Transverse colon (tissue), 4 donors: ENCODE results near the gene TOLLIP. TPM values are rescaled to one million over a fixed set of nuclear protein-coding genes. Genes with fewer than 3 reads are reported as not detected.

Experiments used
- DNase-seq: peaks from one replicate; pipeline ENCODE4 v3.0.0-alpha.2; 2019
- H3K27ac ChIP-seq, 4 donors: fragments of 200-600 bp; sonication (generic); 2 replicates each; pipeline ENCODE4 v1.5.1; 2016 to 2018; ENCODE audit warnings: inconsistent platforms in 4 of 4
- H3K27me3 ChIP-seq: fragments of 200-600 bp; sonication (generic); 2 replicates; pipeline ENCODE4 v1.5.1; 2017; ENCODE audit warnings: inconsistent platforms
- H3K36me3 ChIP-seq, 4 donors: fragments of 200-600 bp; sonication (generic); 2 replicates each; pipeline ENCODE4 v1.5.1; 2017 to 2019; ENCODE audit warnings: inconsistent platforms in 4 of 4
- H3K4me1 ChIP-seq, 4 donors: fragments of 200-600 bp; sonication (generic); 2 replicates each; pipeline ENCODE4 v1.5.1; 2017 to 2020; ENCODE audit warnings: inconsistent platforms in 4 of 4
- H3K4me3 ChIP-seq, 4 donors: fragments of 200-600 bp; sonication (generic); 1 replicate in 1 of 4; 2 replicates in 3 of 4; pipeline versions ENCODE4 v1.5.1 to v1.6.1; 2017 to 2019; ENCODE audit warnings: inconsistent platforms in 4 of 4
- H3K9me3 ChIP-seq, 2 donors: fragments of 200-600 bp; sonication (generic); 2 replicates each; pipeline ENCODE4 v1.5.1; 2017 to 2019; ENCODE audit warnings: inconsistent platforms in 2 of 2
- EP300 ChIP-seq: sonication (generic); formaldehyde crosslinking; IDR thresholded peaks from one replicate; pipeline ENCODE4 v1.6.1; 2017; ENCODE audit warnings: antibody characterized with exemption, low read depth
- POLR2A ChIP-seq: fragments of 450-650 bp; IDR thresholded peaks from one replicate; pipeline ENCODE4 v1.6.1; 2016; ENCODE audit warnings: antibody characterized with exemption, mild to moderate bottlenecking, moderate library complexity
- POLR2AphosphoS5 ChIP-seq, 3 donors: sonication (generic); formaldehyde crosslinking; IDR thresholded peaks; one replicate each; pipeline ENCODE4 v1.6.1; 2016; ENCODE audit warnings: antibody characterized with exemption in 3 of 3
- WGBS, 2 donors: methylation state at CpG; one replicate each; pipeline ENCODE4 v1.1.5; 2018; ENCODE audit warnings: low coverage in 1 of 2; 5-methylcytosine and 5-hydroxymethylcytosine counted together
- in situ Hi-C, 4 donors: fragments of 200-750 bp; cut with MboI; loops; one replicate each; pipeline versions ENCODE4 v1.15.0 to v1.15.1; 2017; ENCODE audit warnings: low sequenced_read_pairs in 3 of 4, low pct_ligation_motif_present in 1 of 4, low pct_unique_long_range_greater_than_20kb in 1 of 4
- intact Hi-C: fragments of 100-400 bp; cut with DNase I; formaldehyde crosslinking; loops from one replicate; pipeline ENCODE4 v1.15.1; 2023; ENCODE audit warnings: low total_unique reads
- total RNA-seq, 4 donors: library from RNA; depleted of rRNA; stranded (reverse); fragments of >200 nt; gene quantifications; one replicate each; pipeline ENCODE4 v1.1.0, GENCODE V29; 2016
- TF ChIP-seq, protein P1 (sequence below), 5 experiments: fragments of 200-600 bp in 3 of 5; fragments of 450-650 bp in 2 of 5; sonication (generic) in 3 of 5; IDR thresholded peaks; 1 replicate in 2 of 5; 2 replicates in 3 of 5; pipeline ENCODE4 v1.5.1; 2016 to 2017; ENCODE audit warnings: antibody characterized with exemption in 5 of 5, inconsistent platforms in 3 of 5, mild to moderate bottlenecking in 2 of 5, moderate library complexity in 1 of 5

The TOLLIP gene
- total RNA-seq, 4 donors from 2014 or later = 25.9 to 132 (median 50.4) TPM

DNA sequence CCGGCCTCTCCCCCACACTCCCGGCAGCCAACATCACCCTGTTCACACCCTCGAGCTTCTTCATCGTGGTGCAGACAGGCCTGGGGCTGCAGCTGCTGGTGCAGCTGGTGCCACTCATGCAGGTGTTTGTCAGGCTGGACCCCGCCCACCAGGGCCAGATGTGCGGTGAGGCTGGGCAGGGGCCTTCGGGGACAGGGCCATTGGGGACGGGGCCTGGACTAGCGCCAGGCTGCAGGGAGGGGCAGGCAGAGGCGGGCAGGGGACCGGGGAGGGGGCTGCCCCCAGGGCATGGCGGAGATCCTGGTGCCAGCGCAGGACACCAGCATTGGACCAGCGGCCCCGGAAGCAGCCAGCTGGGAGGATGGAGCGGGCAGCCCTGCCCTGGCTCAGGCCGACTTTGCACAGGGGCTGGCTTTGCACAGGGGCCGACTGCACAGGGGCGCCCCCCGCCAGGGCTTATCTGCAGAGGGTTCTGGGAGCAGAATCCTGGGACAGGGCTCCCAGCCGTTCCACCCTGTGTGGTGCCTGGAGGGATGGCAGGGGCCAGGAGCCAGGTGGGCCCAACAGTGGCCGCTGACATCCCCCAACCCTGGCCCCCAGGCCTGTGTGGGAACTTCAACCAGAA is 77.9 kb downstream of the TOLLIP start:
- DNase-seq = peak; percentile 33
- peaks cover 7 to 54% (median 38%) of the 10 kb centered on the region in 4 donors for H3K4me1 ChIP-seq
- H3K9me3 ChIP-seq = no peaks in the 10 kb centered on the region
- no peaks in the 10 kb centered on the region for H3K27me3 ChIP-seq
- H3K27ac ChIP-seq = peak overlapping the region in 1 of 4 donors; percentile 87
- intact Hi-C loops = no loop called here
- H3K4me3 ChIP-seq = no peak overlapping the region
- no peaks in the 10 kb centered on the region for H3K36me3 ChIP-seq
- TF ChIP-seq, protein P1, sequence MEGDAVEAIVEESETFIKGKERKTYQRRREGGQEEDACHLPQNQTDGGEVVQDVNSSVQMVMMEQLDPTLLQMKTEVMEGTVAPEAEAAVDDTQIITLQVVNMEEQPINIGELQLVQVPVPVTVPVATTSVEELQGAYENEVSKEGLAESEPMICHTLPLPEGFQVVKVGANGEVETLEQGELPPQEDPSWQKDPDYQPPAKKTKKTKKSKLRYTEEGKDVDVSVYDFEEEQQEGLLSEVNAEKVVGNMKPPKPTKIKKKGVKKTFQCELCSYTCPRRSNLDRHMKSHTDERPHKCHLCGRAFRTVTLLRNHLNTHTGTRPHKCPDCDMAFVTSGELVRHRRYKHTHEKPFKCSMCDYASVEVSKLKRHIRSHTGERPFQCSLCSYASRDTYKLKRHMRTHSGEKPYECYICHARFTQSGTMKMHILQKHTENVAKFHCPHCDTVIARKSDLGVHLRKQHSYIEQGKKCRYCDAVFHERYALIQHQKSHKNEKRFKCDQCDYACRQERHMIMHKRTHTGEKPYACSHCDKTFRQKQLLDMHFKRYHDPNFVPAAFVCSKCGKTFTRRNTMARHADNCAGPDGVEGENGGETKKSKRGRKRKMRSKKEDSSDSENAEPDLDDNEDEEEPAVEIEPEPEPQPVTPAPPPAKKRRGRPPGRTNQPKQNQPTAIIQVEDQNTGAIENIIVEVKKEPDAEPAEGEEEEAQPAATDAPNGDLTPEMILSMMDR (IDR thresholded peaks at IDR 0.05) = no peak
- TF ChIP-seq POLR2AphosphoS5 (IDR thresholded peaks at IDR 0.05) (no peak), POLR2A (no peak), EP300 (no peak)
- in situ Hi-C loops = no loop called here
- 57% methylated on average over 15 of the region's 22 CpGs; no CpG with 5 or more reads in 1 of the 2 donors for WGBS, 2 donors

DNA sequence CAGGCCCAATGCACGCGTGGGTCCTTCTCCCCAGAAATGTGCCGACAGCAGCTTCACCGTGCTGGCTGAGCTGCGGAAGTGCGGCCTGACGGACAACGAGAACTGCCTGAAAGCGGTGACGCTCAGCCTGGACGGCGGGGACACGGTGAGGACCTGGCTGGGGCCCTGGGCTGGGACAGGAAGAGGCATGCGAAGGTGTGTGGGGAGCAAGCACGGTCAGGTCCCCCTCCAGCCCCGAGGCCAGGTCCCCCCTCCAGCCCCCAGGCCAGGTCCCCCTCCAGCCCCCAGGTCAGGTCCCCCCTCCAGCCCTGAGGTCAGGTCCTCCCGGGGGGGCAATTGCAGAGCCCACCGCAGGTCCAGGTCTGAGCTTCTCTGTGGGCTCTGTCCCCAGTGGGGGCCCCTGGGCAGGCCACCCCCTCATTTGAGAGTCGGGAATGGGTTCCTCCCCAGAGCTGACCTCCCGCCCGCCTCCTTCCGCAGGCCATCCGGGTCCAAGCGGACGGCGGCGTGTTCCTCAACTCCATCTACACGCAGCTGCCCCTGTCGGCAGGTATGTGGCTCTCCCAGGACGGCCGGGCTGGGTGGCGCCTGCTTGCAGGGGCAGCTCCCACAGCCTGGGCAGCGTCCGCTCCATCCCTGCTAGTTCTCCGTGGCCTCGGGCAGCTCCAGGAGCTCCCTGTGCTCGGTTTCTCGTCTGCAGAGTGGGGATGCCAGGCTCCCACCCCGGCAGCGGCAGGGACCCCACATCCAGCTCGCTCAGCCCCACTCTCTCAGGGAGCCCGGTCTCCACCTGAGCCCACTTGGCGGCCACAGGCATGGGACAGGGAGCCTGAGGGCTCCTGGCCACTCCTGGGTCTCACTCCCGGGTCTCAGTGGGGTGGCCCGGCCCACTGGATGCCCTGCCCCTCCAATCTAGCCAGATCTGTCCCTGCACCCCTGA is 78.7 kb downstream of the TOLLIP start:
- Histone ChIP-seq H3K9me3 (no peaks in the 10 kb centered on the region), H3K27me3 (no peaks in the 10 kb centered on the region), H3K27ac (peak overlapping the region in 1 of 4 donors; percentile 87), H3K4me1 (peaks cover 7 to 47% (median 34%) of the 10 kb centered on the region in 4 donors), H3K4me3 (no peak overlapping the region), H3K36me3 (no peaks in the 10 kb centered on the region)
- no peak for TF ChIP-seq POLR2A
- TF ChIP-seq EP300 = no peak
- TF ChIP-seq POLR2AphosphoS5 (IDR thresholded peaks at IDR 0.05) = no peak
- TF ChIP-seq, protein P1 (IDR thresholded peaks at IDR 0.05) = no peak
- 78% methylated on average over 36 of the region's 45 CpGs; no CpG with 5 or more reads in 1 of the 2 donors for WGBS, 2 donors
- DNase-seq = peak; percentile 8
- in situ Hi-C loops = no loop called here
- intact Hi-C loops = no loop called here

DNA sequence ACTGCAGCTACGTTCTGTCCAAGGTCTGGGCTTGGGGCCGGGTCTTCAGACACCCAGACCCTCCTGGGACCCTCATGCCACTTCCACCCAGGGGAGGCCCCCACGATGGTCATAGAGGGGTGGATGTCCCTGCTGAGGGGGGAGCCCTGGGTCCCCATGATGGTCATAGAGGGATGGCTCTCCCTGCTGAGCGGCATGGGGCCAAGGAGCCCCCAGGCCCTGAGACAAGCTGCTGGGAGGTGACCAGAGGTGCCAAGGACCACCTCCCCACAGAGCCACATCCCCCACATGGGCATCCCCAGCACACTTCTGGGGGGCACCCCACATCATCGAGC is 79.3 kb downstream of the TOLLIP start:
- no peak for TF ChIP-seq POLR2AphosphoS5 (IDR thresholded peaks at IDR 0.05)
- TF ChIP-seq POLR2A = no peak
- no peak for TF ChIP-seq EP300
- TF ChIP-seq, protein P1 (IDR thresholded peaks at IDR 0.05) = no peak
- intact Hi-C loops (no loop called here), in situ Hi-C loops (no loop called here)
- Histone ChIP-seq H3K27ac (peak overlapping the region in 1 of 4 donors; percentile 47), H3K27me3 (no peaks in the 10 kb centered on the region), H3K4me1 (peaks cover 7 to 47% (median 34%) of the 10 kb centered on the region in 4 donors), H3K36me3 (no peaks in the 10 kb centered on the region), H3K4me3 (no peak overlapping the region), H3K9me3 (no peaks in the 10 kb centered on the region)
- no peak for DNase-seq
- WGBS, 2 donors = 68% methylated on average over 5 of the region's 5 CpGs; no CpG with 5 or more reads in 1 of the 2 donors

DNA sequence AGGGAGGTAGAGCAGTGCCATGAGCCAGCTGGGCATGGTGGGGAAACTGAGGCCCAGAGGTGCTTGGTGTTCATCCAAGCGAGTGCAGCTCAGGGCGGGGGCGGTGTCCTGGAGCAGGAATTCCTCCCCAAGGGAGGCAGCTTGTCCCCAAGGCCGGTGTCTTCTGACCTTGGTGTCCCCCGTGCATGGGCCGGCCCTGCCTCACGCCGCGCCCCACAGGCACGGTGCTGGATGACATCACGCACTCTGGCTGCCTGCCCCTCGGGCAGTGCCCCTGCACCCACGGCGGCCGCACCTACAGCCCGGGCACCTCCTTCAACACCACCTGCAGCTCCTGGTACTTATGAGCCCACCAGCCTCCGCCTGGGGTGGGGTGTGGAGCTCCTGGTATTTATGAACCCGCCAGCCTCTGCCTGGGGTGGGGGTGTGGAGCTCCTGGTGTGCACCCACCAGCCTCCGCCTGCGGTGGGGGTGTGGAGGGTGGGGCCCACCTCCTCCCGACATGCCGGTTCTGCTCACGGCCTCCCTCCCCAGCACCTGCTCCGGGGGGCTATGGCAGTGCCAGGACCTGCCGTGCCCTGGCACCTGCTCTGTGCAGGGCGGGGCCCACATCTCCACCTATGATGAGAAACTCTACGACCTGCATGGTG is 79.8 kb downstream of the TOLLIP start:
- H3K4me1 ChIP-seq = peaks cover 7 to 47% (median 38%) of the 10 kb centered on the region in 4 donors
- H3K9me3 ChIP-seq = no peaks in the 10 kb centered on the region
- peak overlapping the region in 1 of 4 donors; percentile 47 for H3K27ac ChIP-seq
- in situ Hi-C loops (no loop called here), intact Hi-C loops (no loop called here)
- DNase-seq = peak; percentile 68
- WGBS, 2 donors = 62% methylated on average over 21 of the region's 27 CpGs; no CpG with 5 or more reads in 1 of the 2 donors
- no peak for TF ChIP-seq POLR2A
- no peak for TF ChIP-seq POLR2AphosphoS5 (IDR thresholded peaks at IDR 0.05)
- no peak for TF ChIP-seq EP300
- TF ChIP-seq, protein P1 (IDR thresholded peaks at IDR 0.05) = no peak
- no peaks in the 10 kb centered on the region for H3K36me3 ChIP-seq
- no peak overlapping the region for H3K4me3 ChIP-seq
- no peaks in the 10 kb centered on the region for H3K27me3 ChIP-seq
